Activated T-helper 17 cell treated with anti-CD3 and anti-CD28 coated beads, Interleukin-2, amount 50 U/mL, for 72 hours (primary cell): Measurements from ENCODE around the gene ANKZF1. TPM values are rescaled to one million over a fixed set of nuclear protein-coding genes. Genes with fewer than 3 reads are reported as not detected.

ENCODE experiments used
- ATAC-seq: fragments of 150-1000 bp; cut with Tn5 transposase; replicated peaks from 2 replicates; pipeline ENCODE4 v1.10.0; 2021; ENCODE audit warnings: mild to moderate bottlenecking, moderate library complexity
- H3K27ac Mint-ChIP-seq: one replicate; pipeline ENCODE4 v1.8.0; 2022; ENCODE audit warnings: mixed read lengths
- H3K27me3 Mint-ChIP-seq: one replicate; pipeline ENCODE4 v1.8.0; 2022; ENCODE audit warnings: mixed read lengths
- H3K36me3 Mint-ChIP-seq: one replicate; pipeline ENCODE4 v1.8.0; 2022; ENCODE audit warnings: low read depth, mild to moderate bottlenecking, mixed read lengths
- H3K4me1 Mint-ChIP-seq: one replicate; pipeline ENCODE4 v1.8.0; 2022; ENCODE audit warnings: mixed read lengths
- H3K4me3 Mint-ChIP-seq: one replicate; pipeline ENCODE4 v1.8.0; 2022; ENCODE audit warnings: mild to moderate bottlenecking, mixed read lengths
- H3K9me3 Mint-ChIP-seq: one replicate; pipeline ENCODE4 v1.8.0; 2022; ENCODE audit warnings: mixed read lengths
- total RNA-seq, 2 donors: library from RNA; stranded (reverse); gene quantifications; one replicate each; pipeline ENCODE4 v1.2.3, GENCODE V29; 2022

The ANKZF1 gene
- total RNA-seq, 2 donors from 2014 or later = 109 to 367 TPM

- Mint-ChIP-seq H3K9me3 (no peaks in the 10 kb centered on the region), H3K36me3 (peaks cover 97% of the 10 kb centered on the region), H3K4me1 (peaks cover 20% of the 10 kb centered on the region), H3K27me3 (no peaks in the 10 kb centered on the region), H3K27ac (peak overlapping the region; percentile 99), H3K4me3 (peak overlapping the region; percentile 97)
- ATAC-seq = peak; percentile 55
These were observed 494 bp downstream of the ANKZF1 start for GRCh38 chr2:219230059-219230540.

- H3K4me3 Mint-ChIP-seq = no peak overlapping the region
- no peaks in the 10 kb centered on the region for H3K9me3 Mint-ChIP-seq
- no peaks in the 10 kb centered on the region for H3K27me3 Mint-ChIP-seq
- no peak for ATAC-seq
- peaks cover 29% of the 10 kb centered on the region for H3K4me1 Mint-ChIP-seq
- peak overlapping the region; percentile 55 for H3K27ac Mint-ChIP-seq
- H3K36me3 Mint-ChIP-seq = peaks cover 93% of the 10 kb centered on the region
These were observed 4.7 kb downstream of the ANKZF1 start for GRCh38 chr2:219234331-219234730.

DNA sequence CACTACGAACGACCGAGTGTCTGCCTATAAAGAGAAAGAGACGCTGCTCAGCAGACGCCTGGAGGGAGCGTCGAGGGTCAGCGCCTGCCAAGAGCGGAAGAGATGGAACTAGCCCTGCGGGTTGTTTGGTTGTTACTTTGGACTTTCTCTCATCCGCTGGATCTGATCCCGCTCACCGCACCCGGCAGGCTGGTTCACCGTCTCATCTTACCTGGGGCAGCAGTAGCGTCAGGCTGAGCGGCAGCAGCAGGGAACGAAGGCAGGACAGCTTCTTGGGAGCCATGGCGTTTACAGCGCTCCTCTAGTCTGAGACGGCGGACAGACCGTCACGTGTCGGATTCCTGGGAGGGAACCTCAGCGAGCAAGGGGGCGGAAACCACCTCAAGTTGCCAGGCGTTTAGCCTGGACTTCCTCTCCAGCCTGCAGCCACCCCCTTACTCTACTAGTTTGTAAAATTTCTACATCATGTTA lies 13.7 kb downstream of the ANKZF1 start:
- Mint-ChIP-seq H3K4me1 (peaks cover 12% of the 10 kb centered on the region), H3K4me3 (peak overlapping the region; percentile 15), H3K9me3 (no peaks in the 10 kb centered on the region), H3K27me3 (no peaks in the 10 kb centered on the region), H3K27ac (no peak overlapping the region), H3K36me3 (peaks cover 29% of the 10 kb centered on the region)
- no peak for ATAC-seq

GRCh38 chr2:219244789-219245147 lies 15.2 kb downstream of the ANKZF1 start:
- H3K4me1 Mint-ChIP-seq = peaks cover 26% of the 10 kb centered on the region
- peaks cover 36% of the 10 kb centered on the region for H3K36me3 Mint-ChIP-seq
- peak overlapping the region; percentile 94 for H3K27ac Mint-ChIP-seq
- H3K9me3 Mint-ChIP-seq = no peaks in the 10 kb centered on the region
- no peaks in the 10 kb centered on the region for H3K27me3 Mint-ChIP-seq
- H3K4me3 Mint-ChIP-seq = peak overlapping the region; percentile 81
- ATAC-seq = no peak

DNA sequence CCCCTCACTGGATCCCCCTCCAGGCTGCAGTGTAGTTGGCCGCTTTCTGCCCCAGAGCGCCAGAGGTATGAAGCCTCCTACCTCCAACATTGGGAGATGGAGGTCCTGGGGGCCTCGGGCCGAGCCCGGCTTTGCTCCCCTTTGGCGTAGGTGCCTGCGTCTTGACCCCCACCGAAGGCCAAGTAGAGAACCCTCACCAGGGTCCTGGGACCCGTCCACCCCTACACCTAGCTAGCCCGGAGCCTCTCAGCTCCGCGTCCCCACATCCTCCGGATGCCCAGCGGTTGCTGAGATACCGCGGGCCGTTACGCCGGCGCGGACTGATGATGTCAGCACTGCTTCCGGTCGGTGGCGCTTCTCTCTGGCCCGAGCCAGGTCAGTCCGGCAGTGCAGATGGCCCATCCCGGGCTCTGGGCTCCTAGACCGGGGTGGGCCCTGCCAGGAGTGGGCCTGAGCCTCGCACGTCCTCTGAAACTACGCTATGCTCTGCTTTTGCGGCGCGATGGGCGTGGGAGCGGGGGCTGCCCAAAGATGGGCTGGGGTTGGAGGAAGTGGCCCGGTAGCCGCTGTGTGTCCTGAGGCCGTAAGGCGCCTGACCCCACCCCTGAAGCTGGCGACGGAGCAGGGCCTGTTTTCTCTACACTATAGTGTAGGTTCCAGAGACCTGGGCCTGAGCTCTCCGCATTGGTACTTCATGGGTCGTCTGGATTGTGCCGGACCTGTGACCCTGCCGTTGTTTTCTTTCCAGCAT lies 15.7 kb downstream of the ANKZF1 start, which contains the start of the genes GLB1L and STK16:
GLB1L (minus strand) TSS at position 297 of the 751 bp plus-strand sequence. CDS start 1,871 bp downstream, outside the sequence.
STK16 (plus strand) TSS at position 332 of the 751 bp plus-strand sequence. CDS start 521 bp downstream, outside the sequence.
- peak; percentile 60 for ATAC-seq
- Mint-ChIP-seq H3K9me3 (no peaks in the 10 kb centered on the region), H3K27ac (peak within 1 kb of the TSS; percentile 94), H3K27me3 (no peaks in the 10 kb centered on the region), H3K4me1 (peaks cover 31% of the 10 kb centered on the region), H3K36me3 (peaks cover 41% of the 10 kb centered on the region), H3K4me3 (peak within 1 kb of the TSS; percentile 81)

- ATAC-seq = no peak
- peak overlapping the region; percentile 94 for H3K27ac Mint-ChIP-seq
- H3K9me3 Mint-ChIP-seq = no peaks in the 10 kb centered on the region
- peaks cover 34% of the 10 kb centered on the region for H3K4me1 Mint-ChIP-seq
- peak overlapping the region; percentile 81 for H3K4me3 Mint-ChIP-seq
- peaks cover 46% of the 10 kb centered on the region for H3K36me3 Mint-ChIP-seq
- no peaks in the 10 kb centered on the region for H3K27me3 Mint-ChIP-seq
These were observed 16.3 kb downstream of the ANKZF1 start for GRCh38 chr2:219245899-219246230.

DNA sequence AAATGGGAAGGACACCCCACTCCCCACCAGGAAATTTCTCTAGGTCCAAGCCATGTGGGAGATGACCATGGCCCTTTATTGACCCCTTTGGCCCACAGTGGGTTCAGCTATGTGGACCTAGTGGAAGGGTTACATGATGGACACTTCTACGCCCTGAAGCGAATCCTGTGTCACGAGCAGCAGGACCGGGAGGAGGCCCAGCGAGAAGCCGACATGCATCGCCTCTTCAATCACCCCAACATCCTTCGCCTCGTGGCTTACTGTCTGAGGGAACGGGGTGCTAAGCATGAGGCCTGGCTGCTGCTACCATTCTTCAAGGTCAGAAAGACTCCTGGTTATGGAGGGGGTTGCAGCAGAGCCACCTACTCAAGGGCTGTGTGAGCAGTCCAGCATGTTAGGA lies 17.0 kb downstream of the ANKZF1 start:
- Mint-ChIP-seq H3K9me3 (no peaks in the 10 kb centered on the region), H3K27ac (peak overlapping the region; percentile 94), H3K27me3 (no peaks in the 10 kb centered on the region), H3K4me1 (peaks cover 40% of the 10 kb centered on the region), H3K4me3 (peak overlapping the region; percentile 81), H3K36me3 (peaks cover 53% of the 10 kb centered on the region)
- no peak for ATAC-seq

DNA sequence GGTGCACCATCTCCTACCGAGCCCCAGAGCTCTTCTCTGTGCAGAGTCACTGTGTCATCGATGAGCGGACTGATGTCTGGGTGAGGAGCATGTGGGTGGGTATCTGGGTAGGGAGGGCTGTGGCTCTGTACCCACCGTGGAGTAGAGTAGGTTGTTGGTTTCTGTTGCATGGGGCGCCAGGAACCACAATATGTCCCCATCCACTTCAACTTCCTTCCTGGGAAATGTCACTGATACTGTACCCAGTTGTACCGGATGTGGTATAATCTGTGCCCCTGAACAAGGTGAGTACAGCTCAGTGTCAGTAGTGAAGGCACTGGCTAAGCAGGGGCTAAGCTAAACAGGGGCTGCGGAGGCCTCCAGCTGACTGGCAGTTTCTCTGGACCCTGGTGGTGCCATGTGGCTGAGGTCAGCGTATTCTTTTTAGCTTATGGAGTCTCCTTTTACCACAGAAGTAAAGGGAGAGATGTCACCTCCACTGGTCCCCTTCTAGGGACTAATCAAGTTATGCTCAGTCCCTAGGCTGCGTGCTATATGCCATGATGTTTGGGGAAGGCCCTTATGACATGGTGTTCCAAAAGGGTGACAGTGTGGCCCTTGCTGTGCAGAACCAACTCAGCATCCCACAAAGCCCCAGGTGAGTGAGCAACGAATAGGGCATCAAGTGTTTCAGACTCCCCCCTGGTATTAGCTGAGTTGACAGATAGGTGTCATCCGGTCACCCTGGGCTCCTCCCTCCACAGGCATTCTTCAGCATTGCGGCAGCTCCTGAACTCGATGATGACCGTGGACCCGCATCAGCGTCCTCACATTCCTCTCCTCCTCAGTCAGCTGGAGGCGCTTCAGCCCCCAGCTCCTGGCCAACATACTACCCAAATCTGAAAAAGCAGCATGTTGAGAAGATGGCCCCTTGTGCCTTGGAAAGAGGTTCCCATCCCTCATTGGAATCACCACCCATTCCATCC lies 18.4 kb downstream of the ANKZF1 start:
- Mint-ChIP-seq H3K27me3 (no peaks in the 10 kb centered on the region), H3K4me1 (peaks cover 45% of the 10 kb centered on the region), H3K4me3 (peak overlapping the region; percentile 81), H3K27ac (peak overlapping the region; percentile 95), H3K36me3 (peaks cover 67% of the 10 kb centered on the region), H3K9me3 (no peaks in the 10 kb centered on the region)
- peak; percentile 72 for ATAC-seq

GRCh38 chr2:219248845-219249202 lies 19.2 kb downstream of the ANKZF1 start:
- no peaks in the 10 kb centered on the region for H3K27me3 Mint-ChIP-seq
- ATAC-seq = no peak
- no peaks in the 10 kb centered on the region for H3K9me3 Mint-ChIP-seq
- peaks cover 75% of the 10 kb centered on the region for H3K36me3 Mint-ChIP-seq
- H3K4me3 Mint-ChIP-seq = peak overlapping the region; percentile 81
- H3K27ac Mint-ChIP-seq = peak overlapping the region; percentile 95
- H3K4me1 Mint-ChIP-seq = peaks cover 45% of the 10 kb centered on the region

DNA sequence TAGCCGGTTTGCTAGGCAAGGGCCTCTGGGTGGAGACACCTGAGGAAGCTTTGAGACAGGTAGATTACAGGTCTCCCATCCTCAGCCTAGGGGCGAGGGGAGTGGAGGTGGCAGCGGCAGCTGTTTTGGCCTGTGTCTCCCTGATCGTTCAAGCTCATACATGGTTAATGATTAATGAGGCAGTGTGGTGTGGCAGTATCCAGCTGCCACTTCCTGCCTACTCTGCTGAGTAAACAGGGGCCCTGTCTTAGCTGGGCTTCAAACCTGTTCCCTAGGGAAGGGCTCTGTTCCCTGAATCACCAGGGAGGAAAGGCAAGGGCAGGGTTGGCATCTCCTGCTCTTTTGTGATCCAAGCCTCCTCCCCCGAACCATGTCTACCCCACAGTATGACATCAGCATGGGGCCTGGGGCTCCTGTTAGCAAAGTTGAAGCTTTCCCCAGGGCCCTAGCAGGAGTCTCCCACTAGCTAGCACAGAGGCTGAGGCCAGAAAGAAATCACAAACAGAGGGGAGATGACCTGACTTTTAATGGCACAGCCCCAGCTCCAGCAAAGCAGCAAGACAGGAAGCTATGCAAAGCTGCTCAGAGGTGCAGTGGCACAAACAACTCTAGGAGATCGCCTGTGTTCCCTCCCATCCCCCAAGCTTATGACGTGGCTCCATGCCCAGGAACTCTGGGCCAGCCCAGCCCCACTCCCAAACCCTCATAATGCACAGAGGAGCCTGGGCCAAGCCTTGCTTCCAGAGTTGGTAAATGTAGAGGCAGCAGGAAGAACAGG lies 19.8 kb downstream of the ANKZF1 start:
- Mint-ChIP-seq H3K27me3 (no peaks in the 10 kb centered on the region), H3K9me3 (no peaks in the 10 kb centered on the region), H3K27ac (peak overlapping the region; percentile 95), H3K36me3 (peaks cover 75% of the 10 kb centered on the region), H3K4me1 (peaks cover 45% of the 10 kb centered on the region), H3K4me3 (peak overlapping the region; percentile 81)
- peak; percentile 2 for ATAC-seq

DNA sequence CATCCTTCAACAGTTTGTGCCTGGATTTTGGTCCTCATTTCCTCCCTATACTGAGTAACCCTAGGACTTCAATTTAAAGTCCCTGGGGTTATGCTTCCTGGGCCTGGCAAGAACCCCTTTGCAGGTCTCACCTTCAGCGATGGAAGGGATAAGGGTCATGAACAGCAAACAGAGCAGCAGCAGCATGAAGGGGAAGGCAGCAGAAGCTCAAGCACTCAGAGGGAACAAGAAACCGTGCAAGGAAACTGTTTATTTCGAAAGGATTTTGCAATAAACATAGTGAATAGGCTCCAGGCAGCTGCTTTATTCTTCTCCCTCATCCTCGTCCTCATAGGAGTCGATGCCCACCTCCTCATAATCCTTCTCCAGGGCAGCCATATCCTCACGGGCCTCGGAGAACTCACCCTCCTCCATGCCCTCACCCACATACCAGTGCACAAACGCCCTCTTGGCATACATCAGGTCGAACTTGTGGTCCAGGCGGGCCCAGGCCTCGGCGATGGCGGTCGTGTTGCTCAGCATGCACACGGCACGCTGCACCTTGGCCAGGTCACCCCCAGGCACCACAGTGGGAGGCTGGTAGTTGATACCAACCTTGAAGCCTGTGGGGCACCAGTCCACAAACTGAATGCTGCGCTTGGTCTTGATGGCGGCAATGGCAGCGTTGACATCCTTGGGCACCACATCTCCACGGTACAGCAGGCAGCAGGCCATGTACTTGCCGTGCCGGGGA lies 20.6 kb downstream of the ANKZF1 start:
- Mint-ChIP-seq H3K4me3 (peak overlapping the region; percentile 81), H3K9me3 (no peaks in the 10 kb centered on the region), H3K36me3 (peaks cover 75% of the 10 kb centered on the region)

DNA sequence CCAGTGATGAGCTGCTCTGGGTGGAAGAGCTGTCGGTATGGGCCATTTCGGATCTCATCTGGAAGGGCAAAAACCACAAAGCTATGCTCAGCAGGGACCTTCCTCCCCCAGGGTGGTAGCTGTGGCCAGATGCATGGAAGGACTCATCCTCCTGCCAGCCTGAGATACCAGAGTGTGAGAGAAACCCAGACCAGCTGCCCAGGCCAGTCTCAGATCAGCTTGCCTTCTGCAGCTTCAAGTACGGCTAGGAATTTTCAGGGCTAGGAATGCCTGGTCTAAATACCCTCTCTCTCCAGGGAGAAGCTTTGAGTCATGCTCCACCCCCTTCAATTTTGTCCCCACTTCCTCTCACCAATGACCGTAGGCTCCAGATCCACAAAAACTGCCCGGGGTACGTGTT lies 22.1 kb downstream of the ANKZF1 start:
- H3K4me3 Mint-ChIP-seq = peak overlapping the region; percentile 81
- ATAC-seq = no peak
- peaks cover 66% of the 10 kb centered on the region for H3K36me3 Mint-ChIP-seq

More for the DNA sequence above, 20.6 kb downstream of the ANKZF1 start:
- no peak for ATAC-seq
- peaks cover 45% of the 10 kb centered on the region for H3K4me1 Mint-ChIP-seq
- no peaks in the 10 kb centered on the region for H3K27me3 Mint-ChIP-seq
- peak overlapping the region; percentile 95 for H3K27ac Mint-ChIP-seq

DNA sequence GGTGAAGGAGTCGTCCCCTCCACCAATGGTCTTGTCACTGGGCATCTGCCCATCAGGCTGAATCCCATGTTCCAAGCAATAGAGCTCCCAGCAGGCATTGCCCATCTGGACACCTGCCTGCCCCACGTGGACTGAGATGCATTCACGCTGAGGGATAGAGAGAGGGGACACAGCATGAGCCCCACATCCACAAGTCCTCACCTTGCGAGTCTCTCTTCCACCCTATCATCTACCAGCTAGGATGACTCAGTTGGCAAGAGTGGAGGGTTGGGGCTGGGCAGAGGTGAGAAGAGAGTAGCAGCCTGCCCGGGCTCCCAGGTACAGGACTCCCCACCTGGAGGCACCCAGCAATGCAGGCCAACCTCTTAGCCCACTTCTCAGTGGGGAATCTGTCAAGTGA lies 22.5 kb downstream of the ANKZF1 start:
- peak overlapping the region; percentile 81 for H3K4me3 Mint-ChIP-seq
- peaks cover 53% of the 10 kb centered on the region for H3K4me1 Mint-ChIP-seq
- H3K27me3 Mint-ChIP-seq = no peaks in the 10 kb centered on the region
- peak overlapping the region; percentile 95 for H3K27ac Mint-ChIP-seq
- ATAC-seq = no peak
- H3K9me3 Mint-ChIP-seq = no peaks in the 10 kb centered on the region
- peaks cover 66% of the 10 kb centered on the region for H3K36me3 Mint-ChIP-seq

More for the DNA sequence above, 22.1 kb downstream of the ANKZF1 start:
- Mint-ChIP-seq H3K27ac (peak overlapping the region; percentile 95), H3K9me3 (no peaks in the 10 kb centered on the region), H3K27me3 (no peaks in the 10 kb centered on the region), H3K4me1 (peaks cover 53% of the 10 kb centered on the region)
